K562 (cell line): ENCODE results near the gene KCNH2. TPM values are rescaled to one million over a fixed set of nuclear protein-coding genes. Genes with fewer than 3 reads are reported as not detected.

Source experiments
- JUND ChIP-seq, 2 experiments: IDR thresholded peaks; 2 replicates in 1 of 2; 3 replicates in 1 of 2; pipeline ENCODE4 v1.6.1; 2011; ENCODE audit warnings: borderline replicate concordance in 2 of 2, low read depth in 2 of 2, low read length in 2 of 2, improper control_type of control experiment in 1 of 2, missing biosample characterization in 1 of 2, missing genetic modification characterization in 1 of 2, missing genetic modification reagents in 1 of 2
- MAFG ChIP-seq: fragments of 450-650 bp; conservative IDR thresholded peaks from 2 replicates; pipeline ENCODE4 v1.6.1; 2016; ENCODE audit warnings: missing genetic modification characterization, missing compliant biosample characterization
- NEUROD1 ChIP-seq: fragments of 150-350 bp; IDR thresholded peaks from 2 replicates; pipeline ENCODE4 v1.6.1; 2014; ENCODE audit warnings: borderline replicate concordance, low read length, low read depth; ENCODE audit not compliant: partially characterized antibody
- SMAD3 ChIP-seq: fragments of 450-650 bp; formaldehyde crosslinking; conservative IDR thresholded peaks from 2 replicates; pipeline ENCODE4 v1.4.0; 2020; ENCODE audit warnings: mild to moderate bottlenecking
- SMAD4 ChIP-seq: fragments of 250-450 bp; sonication (Bioruptor Pico); conservative IDR thresholded peaks from 2 replicates; pipeline ENCODE4 v1.8.0; 2021; ENCODE audit warnings: inconsistent platforms, mild to moderate bottlenecking, moderate library complexity
- SMARCA5 ChIP-seq: fragments of 450-650 bp; IDR thresholded peaks from 2 replicates; pipeline ENCODE4 v1.6.1; 2016
- SREBF2 ChIP-seq: sonication (generic); formaldehyde crosslinking; IDR thresholded peaks from 2 replicates; pipeline ENCODE4 v1.4.0; 2020; ENCODE audit warnings: mild to moderate bottlenecking, missing genetic modification reagents
- XRCC5 ChIP-seq: fragments of 200-400 bp; formaldehyde crosslinking; IDR thresholded peaks from 2 replicates; pipeline ENCODE4 v1.6.1; 2017; ENCODE audit warnings: low read depth, mild to moderate bottlenecking, low read length
- ZNF354B ChIP-seq: fragments of 250-450 bp; sonication (Bioruptor Pico); IDR thresholded peaks from 2 replicates; pipeline ENCODE4 v1.4.0; 2020
- polyA plus RNA-seq, 8 experiments: library from polyadenylated mRNA; depleted of rRNA in 4 of 8; stranded (reverse) in 5 of 8; unstranded in 3 of 8; fragments of >200 nt; fragmentation: Nextera tagmentation in 2 of 8; fragmentation: Illumina TruSeq in 1 of 8; extraction: Ambion mirVana in 2 of 8; extraction: Trizol in 1 of 8; gene quantifications; 2 replicates each; pipeline versions ENCODE4 v1.2.1 to v1.2.3, GENCODE V29; 2011 to 2014; ENCODE audit warnings: inconsistent platforms in 1 of 8, missing spikeins in 1 of 8
- total RNA-seq, 7 experiments: library from RNA; depleted of rRNA in 6 of 7; stranded (reverse); fragments of >200 nt in 6 of 7; fragmentation: Illumina TruSeq in 2 of 7; extraction: Trizol in 2 of 7; gene quantifications; 2 replicates each; pipeline versions ENCODE4 v1.2.1 to v1.2.3, GENCODE V29; 2011 to 2021; ENCODE audit warnings: low replicate concordance in 1 of 7
- TF ChIP-seq, protein P1 (sequence below): sonication (generic); formaldehyde crosslinking; IDR thresholded peaks from 2 replicates; pipeline ENCODE4 v1.8.0; 2022; ENCODE audit warnings: missing genetic modification reagents, mild to moderate bottlenecking, borderline replicate concordance
- TF ChIP-seq, protein P2 (sequence below): sonication (generic); formaldehyde crosslinking; IDR thresholded peaks from 2 replicates; pipeline ENCODE4 v1.9.0; 2022; ENCODE audit warnings: mild to moderate bottlenecking, missing genetic modification reagents
- TF ChIP-seq, protein P3 (sequence below): fragments of 200-800 bp; sonication (Bioruptor generic); IDR thresholded peaks from 2 replicates; pipeline ENCODE4 v1.6.1; 2017; ENCODE audit warnings: missing genetic modification characterization, missing compliant biosample characterization
- TF ChIP-seq, protein P4 (sequence below), 2 experiments: fragments of 450-650 bp; IDR thresholded peaks; 2 replicates each; pipeline ENCODE4 v1.6.1; 2018; ENCODE audit warnings: mild to moderate bottlenecking in 2 of 2, low read depth in 1 of 2; ENCODE audit not compliant: partially characterized antibody in 2 of 2
- TF ChIP-seq, protein P5 (sequence below), 2 experiments: fragments of 450-650 bp in 1 of 2; sonication (generic) in 1 of 2; formaldehyde crosslinking; conservative IDR thresholded peaks; 2 replicates each; pipeline versions ENCODE4 v1.4.0 to v1.8.1; 2020 to 2022; ENCODE audit warnings: mild to moderate bottlenecking in 1 of 2, missing genetic modification reagents in 1 of 2
- TF ChIP-seq, protein P6 (sequence below), 3 experiments: fragments of 200-800 bp in 1 of 3; sonication (Bioruptor generic) in 1 of 3; sonication (generic) in 1 of 3; formaldehyde crosslinking in 1 of 3; IDR thresholded peaks; 2 replicates each; pipeline versions ENCODE4 v1.6.1 to v1.8.0; 2016 to 2022; ENCODE audit warnings: mild to moderate bottlenecking in 2 of 3, missing compliant biosample characterization in 2 of 3, missing genetic modification characterization in 2 of 3, missing genetic modification reagents in 1 of 3

The KCNH2 gene
- total and polyA plus RNA-seq, 9 of the 15 experiments (the other 6 are each of a cell fraction or from before 2014, with no cell fraction given) = 18.1 to 368 (median 218) TPM

DNA sequence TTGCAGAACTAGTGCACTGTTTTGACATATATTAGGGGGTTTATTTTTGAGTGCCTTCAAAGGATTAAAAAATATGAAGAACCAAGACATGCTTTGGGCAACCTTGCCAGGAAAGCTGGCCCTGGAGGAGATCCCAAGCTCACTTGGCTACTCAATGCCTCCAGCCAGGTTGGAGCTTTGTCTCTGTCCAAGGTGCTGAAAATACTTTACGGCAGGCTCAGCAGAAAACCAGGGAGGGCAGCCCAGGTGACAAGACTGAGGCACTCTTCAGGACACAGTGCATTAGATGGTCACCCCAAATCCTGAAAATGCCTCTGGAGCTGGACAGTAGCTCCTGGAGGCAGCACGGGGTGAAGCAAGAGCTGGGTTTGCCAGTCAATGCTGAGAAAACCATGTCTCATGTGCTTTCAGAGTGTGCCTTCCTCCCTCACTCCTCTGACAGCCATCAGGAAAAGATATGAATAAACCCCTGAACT is 5.8 kb upstream of the KCNH2 start (continued):
- TF ChIP-seq, protein P1, sequence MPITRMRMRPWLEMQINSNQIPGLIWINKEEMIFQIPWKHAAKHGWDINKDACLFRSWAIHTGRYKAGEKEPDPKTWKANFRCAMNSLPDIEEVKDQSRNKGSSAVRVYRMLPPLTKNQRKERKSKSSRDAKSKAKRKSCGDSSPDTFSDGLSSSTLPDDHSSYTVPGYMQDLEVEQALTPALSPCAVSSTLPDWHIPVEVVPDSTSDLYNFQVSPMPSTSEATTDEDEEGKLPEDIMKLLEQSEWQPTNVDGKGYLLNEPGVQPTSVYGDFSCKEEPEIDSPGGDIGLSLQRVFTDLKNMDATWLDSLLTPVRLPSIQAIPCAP (CRISPR knock-in tag) = 0 out of 2 replicates have a peak, but pooled peaks have one; percentile 45
- TF ChIP-seq JUND (IDR thresholded peaks at IDR 0.05; ENCODE audit: borderline replicate concordance, low read depth, low read length) (no peak; the same call in 1 of the 2 replicates), JUND (tag; IDR thresholded peaks at IDR 0.05; ENCODE audit: borderline replicate concordance, low read depth, low read length) (peak; percentile 39; the same call in 1 of the 3 replicates), SREBF2 (CRISPR knock-in tag) (0 out of 2 replicates have a peak, but pooled peaks have one; percentile 70), SMAD4 (CRISPR knock-in tag) (peak; percentile 59; the same call in 1 of the 2 replicates), XRCC5 (peak; percentile 77; the same call in 1 of the 2 replicates), SMAD3 (0 out of 2 replicates have a peak, but pooled peaks have one; percentile 12), MAFG (tag) (0 out of 2 replicates have a peak, but pooled peaks have one; percentile 45), ZNF354B (CRISPR knock-in tag) (peak; percentile 43; the same call in 1 of the 2 replicates), NEUROD1 (no peak), SMARCA5 (no peak)
- TF ChIP-seq, protein P2, sequence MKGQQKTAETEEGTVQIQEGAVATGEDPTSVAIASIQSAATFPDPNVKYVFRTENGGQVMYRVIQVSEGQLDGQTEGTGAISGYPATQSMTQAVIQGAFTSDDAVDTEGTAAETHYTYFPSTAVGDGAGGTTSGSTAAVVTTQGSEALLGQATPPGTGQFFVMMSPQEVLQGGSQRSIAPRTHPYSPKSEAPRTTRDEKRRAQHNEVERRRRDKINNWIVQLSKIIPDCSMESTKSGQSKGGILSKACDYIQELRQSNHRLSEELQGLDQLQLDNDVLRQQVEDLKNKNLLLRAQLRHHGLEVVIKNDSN (CRISPR knock-in tag) = 0 out of 2 replicates have a peak, but pooled peaks have one; percentile 13
- TF ChIP-seq, protein P3, sequence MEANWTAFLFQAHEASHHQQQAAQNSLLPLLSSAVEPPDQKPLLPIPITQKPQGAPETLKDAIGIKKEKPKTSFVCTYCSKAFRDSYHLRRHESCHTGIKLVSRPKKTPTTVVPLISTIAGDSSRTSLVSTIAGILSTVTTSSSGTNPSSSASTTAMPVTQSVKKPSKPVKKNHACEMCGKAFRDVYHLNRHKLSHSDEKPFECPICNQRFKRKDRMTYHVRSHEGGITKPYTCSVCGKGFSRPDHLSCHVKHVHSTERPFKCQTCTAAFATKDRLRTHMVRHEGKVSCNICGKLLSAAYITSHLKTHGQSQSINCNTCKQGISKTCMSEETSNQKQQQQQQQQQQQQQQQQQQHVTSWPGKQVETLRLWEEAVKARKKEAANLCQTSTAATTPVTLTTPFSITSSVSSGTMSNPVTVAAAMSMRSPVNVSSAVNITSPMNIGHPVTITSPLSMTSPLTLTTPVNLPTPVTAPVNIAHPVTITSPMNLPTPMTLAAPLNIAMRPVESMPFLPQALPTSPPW = peak; percentile 13; the same call in 1 of the 2 replicates
- TF ChIP-seq, protein P4, sequence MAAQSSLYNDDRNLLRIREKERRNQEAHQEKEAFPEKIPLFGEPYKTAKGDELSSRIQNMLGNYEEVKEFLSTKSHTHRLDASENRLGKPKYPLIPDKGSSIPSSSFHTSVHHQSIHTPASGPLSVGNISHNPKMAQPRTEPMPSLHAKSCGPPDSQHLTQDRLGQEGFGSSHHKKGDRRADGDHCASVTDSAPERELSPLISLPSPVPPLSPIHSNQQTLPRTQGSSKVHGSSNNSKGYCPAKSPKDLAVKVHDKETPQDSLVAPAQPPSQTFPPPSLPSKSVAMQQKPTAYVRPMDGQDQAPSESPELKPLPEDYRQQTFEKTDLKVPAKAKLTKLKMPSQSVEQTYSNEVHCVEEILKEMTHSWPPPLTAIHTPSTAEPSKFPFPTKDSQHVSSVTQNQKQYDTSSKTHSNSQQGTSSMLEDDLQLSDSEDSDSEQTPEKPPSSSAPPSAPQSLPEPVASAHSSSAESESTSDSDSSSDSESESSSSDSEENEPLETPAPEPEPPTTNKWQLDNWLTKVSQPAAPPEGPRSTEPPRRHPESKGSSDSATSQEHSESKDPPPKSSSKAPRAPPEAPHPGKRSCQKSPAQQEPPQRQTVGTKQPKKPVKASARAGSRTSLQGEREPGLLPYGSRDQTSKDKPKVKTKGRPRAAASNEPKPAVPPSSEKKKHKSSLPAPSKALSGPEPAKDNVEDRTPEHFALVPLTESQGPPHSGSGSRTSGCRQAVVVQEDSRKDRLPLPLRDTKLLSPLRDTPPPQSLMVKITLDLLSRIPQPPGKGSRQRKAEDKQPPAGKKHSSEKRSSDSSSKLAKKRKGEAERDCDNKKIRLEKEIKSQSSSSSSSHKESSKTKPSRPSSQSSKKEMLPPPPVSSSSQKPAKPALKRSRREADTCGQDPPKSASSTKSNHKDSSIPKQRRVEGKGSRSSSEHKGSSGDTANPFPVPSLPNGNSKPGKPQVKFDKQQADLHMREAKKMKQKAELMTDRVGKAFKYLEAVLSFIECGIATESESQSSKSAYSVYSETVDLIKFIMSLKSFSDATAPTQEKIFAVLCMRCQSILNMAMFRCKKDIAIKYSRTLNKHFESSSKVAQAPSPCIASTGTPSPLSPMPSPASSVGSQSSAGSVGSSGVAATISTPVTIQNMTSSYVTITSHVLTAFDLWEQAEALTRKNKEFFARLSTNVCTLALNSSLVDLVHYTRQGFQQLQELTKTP (IDR thresholded peaks at IDR 0.05; ENCODE audit: low read depth in 1 of 2, partially characterized antibody in 2 of 2) = peak in 1 of 2 experiments; percentile 97
- TF ChIP-seq, protein P5, sequence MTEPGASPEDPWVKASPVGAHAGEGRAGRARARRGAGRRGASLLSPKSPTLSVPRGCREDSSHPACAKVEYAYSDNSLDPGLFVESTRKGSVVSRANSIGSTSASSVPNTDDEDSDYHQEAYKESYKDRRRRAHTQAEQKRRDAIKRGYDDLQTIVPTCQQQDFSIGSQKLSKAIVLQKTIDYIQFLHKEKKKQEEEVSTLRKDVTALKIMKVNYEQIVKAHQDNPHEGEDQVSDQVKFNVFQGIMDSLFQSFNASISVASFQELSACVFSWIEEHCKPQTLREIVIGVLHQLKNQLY (CRISPR knock-in tag; conservative IDR thresholded peaks at IDR 0.05) = peak in 1 of 2 experiments; percentile 84; a peak in 1 of 4 replicates
- TF ChIP-seq, protein P6, sequence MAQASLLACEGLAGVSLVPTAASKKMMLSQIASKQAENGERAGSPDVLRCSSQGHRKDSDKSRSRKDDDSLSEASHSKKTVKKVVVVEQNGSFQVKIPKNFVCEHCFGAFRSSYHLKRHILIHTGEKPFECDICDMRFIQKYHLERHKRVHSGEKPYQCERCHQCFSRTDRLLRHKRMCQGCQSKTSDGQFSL (CRISPR knock-in tag; IDR thresholded peaks at IDR 0.05) = no peak
- TF ChIP-seq, protein P6 (tag; IDR thresholded peaks at IDR 0.05) = 0 out of 4 replicates have a peak, but pooled peaks of 1 of the 2 experiments have one; percentile 14
